Neural cell (in vitro differentiated cells): ENCODE data around the gene FOXI1.

Experiments used
- CTCF ChIP-seq: fragments of 450-650 bp; IDR thresholded peaks from 2 replicates; pipeline ENCODE4 v1.5.1; 2014; ENCODE audit warnings: antibody characterized with exemption, mild to moderate bottlenecking, moderate library complexity; ENCODE audit not compliant: poor library complexity, severe bottlenecking
- EZH2 ChIP-seq: fragments of 200-600, 300-800 bp; shearing (Covaris generic), sonication (generic); IDR thresholded peaks from 2 replicates; pipeline ENCODE4 v1.6.1; 2014; ENCODE audit warnings: antibody characterized with exemption, low read length, borderline replicate concordance, mild to moderate bottlenecking; ENCODE audit not compliant: insufficient read depth, poor library complexity, severe bottlenecking
- RAD21 ChIP-seq: fragments of 450-650 bp; conservative IDR thresholded peaks from 2 replicates; pipeline ENCODE4 v1.6.1; 2014; ENCODE audit warnings: antibody characterized with exemption, mild to moderate bottlenecking, moderate library complexity

GRCh38 chr5:170069512-170069911, 36.2 kb upstream of the FOXI1 start:
- TF ChIP-seq RAD21 = no peak
- no peak for TF ChIP-seq EZH2
- TF ChIP-seq CTCF = no peak
